NCI-H2227 (cell line): ENCODE measurements around the gene C12orf43.

Experiments
- DNase-seq: peaks from one replicate; lab custom pipeline; 2025; ENCODE audit not compliant: unreplicated experiment; lab: John Stamatoyannopoulos, UW

C12orf43 gene

GRCh38 chr12:121033625-121034349 lies 17.5 kb upstream of the C12orf43 start:
- no peak for DNase-seq

- DNase-seq: no peak
These were observed 14.4 kb upstream of the C12orf43 start for GRCh38 chr12:121030576-121031212.

GRCh38 chr12:121026274-121027045 lies 10.2 kb upstream of the C12orf43 start:
- DNase-seq: no peak

- no peak for DNase-seq
These were observed 9.3 kb upstream of the C12orf43 start for GRCh38 chr12:121025442-121026226.

GRCh38 chr12:121023799-121024198 lies 7.5 kb upstream of the C12orf43 start:
- no peak for DNase-seq

GRCh38 chr12:121022713-121023112 lies 6.4 kb upstream of the C12orf43 start:
- DNase-seq: no peak

GRCh38 chr12:121021754-121022153 lies 5.5 kb upstream of the C12orf43 start:
- no peak for DNase-seq

GRCh38 chr12:121018860-121019617 lies 2.8 kb upstream of the C12orf43 start:
- DNase-seq: no peak

GRCh38 chr12:121017966-121018491 lies 1.7 kb upstream of the C12orf43 start:
- DNase-seq: no peak

GRCh38 chr12:121013715-121014114 lies 2.6 kb downstream of the C12orf43 start:
- no peak for DNase-seq

GRCh38 chr12:121011820-121012219 lies 4.5 kb downstream of the C12orf43 start:
- no peak for DNase-seq

GRCh38 chr12:121010860-121011259 lies 5.4 kb downstream of the C12orf43 start:
- DNase-seq: no peak

- peak; percentile 23 for DNase-seq
These were observed 6.5 kb downstream of the C12orf43 start for GRCh38 chr12:121009741-121010140.

- no peak for DNase-seq
These were observed 7.8 kb downstream of the C12orf43 start for GRCh38 chr12:121008347-121009098.

- DNase-seq: peak; percentile 53
These were observed 10.9 kb downstream of the C12orf43 start for GRCh38 chr12:121005346-121005815.

- DNase-seq: no peak
These were observed 12.0 kb downstream of the C12orf43 start for GRCh38 chr12:121004253-121004815.

- no peak for DNase-seq
These were observed 12.6 kb downstream of the C12orf43 start for GRCh38 chr12:121003650-121004049.

GRCh38 chr12:121001841-121002483 lies 14.3 kb downstream of the C12orf43 start:
- DNase-seq: no peak
